Liver (tissue), 9 donors: ENCODE measurements around the gene PRDM10. TPM values are rescaled to one million over a fixed set of nuclear protein-coding genes. Genes with fewer than 3 reads are reported as not detected.

ENCODE experiments used
- DNase-seq: peaks from one replicate; pipeline ENCODE4 v3.0.0-alpha.2; 2017; ENCODE audit warnings: low spot score
- H3K27ac ChIP-seq, 2 donors: one replicate each; pipeline ENCODE4 v1.7.0; 2013; ENCODE audit warnings: inconsistent platforms in 2 of 2, low read length in 2 of 2, control low read depth in 1 of 2, low read depth in 1 of 2, mild to moderate bottlenecking in 1 of 2
- H3K27me3 ChIP-seq, 4 donors: one replicate each; pipeline versions ENCODE4 v1.6.1 to v1.7.0; 2013; ENCODE audit warnings: low read length in 3 of 4, inconsistent platforms in 1 of 4, mild to moderate bottlenecking in 1 of 4, moderate library complexity in 1 of 4; ENCODE audit not compliant: control insufficient read depth in 4 of 4, insufficient read depth in 4 of 4
- H3K36me3 ChIP-seq, 4 donors: one replicate each; pipeline versions ENCODE4 v1.6.1 to v1.7.0; 2013; ENCODE audit warnings: low read length in 3 of 4, mild to moderate bottlenecking in 3 of 4, low read depth in 1 of 4, moderate library complexity in 1 of 4; ENCODE audit not compliant: control insufficient read depth in 4 of 4, insufficient read depth in 3 of 4
- H3K4me1 ChIP-seq, 4 donors: one replicate each; pipeline versions ENCODE4 v1.6.1 to v1.7.0; 2013; ENCODE audit warnings: low read length in 3 of 4, mild to moderate bottlenecking in 3 of 4, moderate library complexity in 1 of 4; ENCODE audit not compliant: control insufficient read depth in 4 of 4, insufficient read depth in 4 of 4
- H3K4me3 ChIP-seq, 3 donors: one replicate each; pipeline versions ENCODE4 v1.6.1 to v1.7.0; 2013; ENCODE audit warnings: low read length in 3 of 3, control low read depth in 1 of 3, low read depth in 1 of 3, mild to moderate bottlenecking in 1 of 3
- H3K9ac ChIP-seq, 2 donors: one replicate each; pipeline ENCODE4 v1.7.0; 2013; ENCODE audit warnings: low read length in 2 of 2, mild to moderate bottlenecking in 2 of 2, moderate library complexity in 2 of 2, control low read depth in 1 of 2, low read depth in 1 of 2
- H3K9me3 ChIP-seq, 4 donors: one replicate each; pipeline versions ENCODE4 v1.6.1 to v1.7.0; 2013; ENCODE audit warnings: low read length in 3 of 4; ENCODE audit not compliant: control insufficient read depth in 4 of 4
- CTCF ChIP-seq: fragments of 150-350 bp; IDR thresholded peaks from 2 replicates; pipeline ENCODE4 v1.5.1; 2017; ENCODE audit warnings: improper control_type of control experiment, low read depth, low read length; ENCODE audit not compliant: missing input control
- EGR1 ChIP-seq, 2 donors: IDR thresholded peaks; 2 replicates each; pipeline ENCODE4 v1.6.1; 2016 to 2018; ENCODE audit warnings: antibody characterized with exemption in 2 of 2, low read depth in 2 of 2
- FOXA1 ChIP-seq: IDR thresholded peaks from 2 replicates; pipeline ENCODE4 v1.6.1; 2016; ENCODE audit warnings: antibody characterized with exemption
- FOXA2 ChIP-seq: IDR thresholded peaks from 2 replicates; pipeline ENCODE4 v1.6.1; 2016; ENCODE audit warnings: antibody characterized with exemption
- GABPA ChIP-seq, 2 donors: IDR thresholded peaks in 1 of 2; conservative IDR thresholded peaks in 1 of 2; 2 replicates each; pipeline ENCODE4 v1.6.1; 2016; ENCODE audit warnings: antibody characterized with exemption in 2 of 2, mild to moderate bottlenecking in 1 of 2, moderate library complexity in 1 of 2
- HNF4A ChIP-seq, 2 donors: conservative IDR thresholded peaks; 2 replicates each; pipeline ENCODE4 v1.6.1; 2016; ENCODE audit warnings: antibody characterized with exemption in 2 of 2, mild to moderate bottlenecking in 2 of 2
- HNF4G ChIP-seq: IDR thresholded peaks from 2 replicates; pipeline ENCODE4 v1.6.1; 2016; ENCODE audit warnings: antibody characterized with exemption
- JUND ChIP-seq, 2 donors: IDR thresholded peaks; 2 replicates each; pipeline ENCODE4 v1.6.1; 2016; ENCODE audit warnings: antibody characterized with exemption in 2 of 2
- NR2F2 ChIP-seq: IDR thresholded peaks from 2 replicates; pipeline ENCODE4 v1.6.1; 2016; ENCODE audit warnings: antibody characterized with exemption
- RAD21 ChIP-seq, 2 donors: IDR thresholded peaks; 2 replicates each; pipeline ENCODE4 v1.6.1; 2016; ENCODE audit warnings: antibody characterized with exemption in 2 of 2, mild to moderate bottlenecking in 2 of 2
- RXRA ChIP-seq, 2 donors: IDR thresholded peaks; 2 replicates each; pipeline ENCODE4 v1.6.1; 2017 to 2018; ENCODE audit warnings: antibody characterized with exemption in 2 of 2, mild to moderate bottlenecking in 1 of 2
- SP1 ChIP-seq: IDR thresholded peaks from 2 replicates; pipeline ENCODE4 v1.6.1; 2018; ENCODE audit warnings: antibody characterized with exemption, mild to moderate bottlenecking
- TAF1 ChIP-seq: conservative IDR thresholded peaks from 2 replicates; pipeline ENCODE4 v1.6.1; 2016; ENCODE audit warnings: antibody characterized with exemption, mild to moderate bottlenecking
- YY1 ChIP-seq: IDR thresholded peaks from 2 replicates; pipeline ENCODE4 v1.6.1; 2016; ENCODE audit warnings: antibody characterized with exemption, mild to moderate bottlenecking
- WGBS: extraction: QIAGEN DNeasy Blood & Tissue Kit; methylation state at CpG from one replicate; pipeline ENCODE4 v1.1.7; 2013; 5-methylcytosine and 5-hydroxymethylcytosine counted together
- polyA plus RNA-seq, 2 donors: library from polyadenylated mRNA; stranded (reverse) in 1 of 2; unstranded in 1 of 2; fragments of 200-250 nt in 1 of 2; fragments of >200 nt in 1 of 2; fragmentation: Nextera tagmentation in 1 of 2; extraction: Ambion mirVana in 1 of 2; gene quantifications; one replicate each; pipeline versions ENCODE4 v1.2.1 to v1.2.3, GENCODE V29; 2013 to 2015
- total RNA-seq, 2 donors: library from RNA; depleted of rRNA; stranded (reverse); fragments of >200 nt; gene quantifications; one replicate each; pipeline ENCODE4 v1.2.3, GENCODE V29; 2014
- TF ChIP-seq, protein P1 (sequence below): IDR thresholded peaks from 2 replicates; pipeline ENCODE4 v1.6.1; 2016; ENCODE audit warnings: antibody characterized with exemption
- TF ChIP-seq, protein P2 (sequence below): IDR thresholded peaks from 2 replicates; pipeline ENCODE4 v1.6.1; 2016; ENCODE audit warnings: antibody characterized with exemption
- TF ChIP-seq, protein P3 (sequence below): IDR thresholded peaks from 2 replicates; pipeline ENCODE4 v1.6.1; 2016; ENCODE audit warnings: antibody characterized with exemption, mild to moderate bottlenecking
- TF ChIP-seq, protein P4 (sequence below): IDR thresholded peaks from 2 replicates; pipeline ENCODE4 v1.6.1; 2016; ENCODE audit warnings: antibody characterized with exemption
- donor health status: healthy.
- donor health status: healthy.
- donor health status: healthy.
- donor health status: healthy.
- donor health status: healthy.

The PRDM10 gene
- total and polyA plus RNA-seq, 4 donors = 1.4 to 7.2 (median 3.9) TPM

DNA sequence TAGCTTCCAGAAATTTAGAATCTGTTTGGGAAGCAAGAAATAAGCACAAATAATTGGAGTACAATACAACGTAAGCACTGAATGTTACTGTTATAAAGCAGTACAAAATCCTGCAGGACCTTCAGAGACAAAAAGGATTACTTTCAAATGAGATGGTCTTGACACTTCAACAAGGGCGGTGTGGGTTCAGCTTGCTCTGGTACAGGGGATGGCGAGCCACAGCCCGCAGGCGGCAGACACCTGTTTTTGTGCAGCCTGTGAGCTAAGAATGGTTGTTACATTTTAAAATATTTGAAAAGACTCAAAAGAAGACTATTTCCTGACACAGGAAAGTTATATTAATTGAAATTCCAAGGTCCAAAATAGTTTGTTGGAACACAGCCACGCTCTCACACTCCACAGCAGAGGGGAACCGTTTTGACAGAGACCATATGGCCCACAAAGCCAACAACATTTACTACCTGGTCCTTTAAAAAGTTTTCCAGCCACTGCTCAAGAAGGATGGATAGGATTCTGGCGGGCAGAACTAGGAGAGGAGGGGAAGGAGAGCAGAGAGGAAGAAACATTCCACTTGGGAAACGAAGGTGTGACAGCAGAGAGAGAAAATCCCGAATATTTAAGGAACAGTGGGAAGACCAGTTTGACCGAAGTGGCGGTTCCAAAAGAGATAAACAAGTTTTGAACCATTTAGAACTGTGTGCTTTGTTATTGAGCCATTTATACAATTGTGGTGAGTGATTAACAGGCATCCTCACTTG, 6.3 kb downstream of the PRDM10 start:
- 68% methylated on average over 12 of the region's 12 CpGs for WGBS
- TF ChIP-seq, protein P1, sequence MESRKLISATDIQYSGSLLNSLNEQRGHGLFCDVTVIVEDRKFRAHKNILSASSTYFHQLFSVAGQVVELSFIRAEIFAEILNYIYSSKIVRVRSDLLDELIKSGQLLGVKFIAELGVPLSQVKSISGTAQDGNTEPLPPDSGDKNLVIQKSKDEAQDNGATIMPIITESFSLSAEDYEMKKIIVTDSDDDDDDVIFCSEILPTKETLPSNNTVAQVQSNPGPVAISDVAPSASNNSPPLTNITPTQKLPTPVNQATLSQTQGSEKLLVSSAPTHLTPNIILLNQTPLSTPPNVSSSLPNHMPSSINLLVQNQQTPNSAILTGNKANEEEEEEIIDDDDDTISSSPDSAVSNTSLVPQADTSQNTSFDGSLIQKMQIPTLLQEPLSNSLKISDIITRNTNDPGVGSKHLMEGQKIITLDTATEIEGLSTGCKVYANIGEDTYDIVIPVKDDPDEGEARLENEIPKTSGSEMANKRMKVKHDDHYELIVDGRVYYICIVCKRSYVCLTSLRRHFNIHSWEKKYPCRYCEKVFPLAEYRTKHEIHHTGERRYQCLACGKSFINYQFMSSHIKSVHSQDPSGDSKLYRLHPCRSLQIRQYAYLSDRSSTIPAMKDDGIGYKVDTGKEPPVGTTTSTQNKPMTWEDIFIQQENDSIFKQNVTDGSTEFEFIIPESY = no peak
- TF ChIP-seq, protein P2, sequence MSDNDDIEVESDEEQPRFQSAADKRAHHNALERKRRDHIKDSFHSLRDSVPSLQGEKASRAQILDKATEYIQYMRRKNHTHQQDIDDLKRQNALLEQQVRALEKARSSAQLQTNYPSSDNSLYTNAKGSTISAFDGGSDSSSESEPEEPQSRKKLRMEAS = no peak
- no peak for TF ChIP-seq EGR1 (IDR thresholded peaks at IDR 0.05; ENCODE audit: low read depth in 2 of 2)
- no peak for TF ChIP-seq GABPA (IDR thresholded peaks at IDR 0.05 in 1 of 2, conservative IDR thresholded peaks at IDR 0.05 in 1 of 2)
- TF ChIP-seq TAF1 = no peak
- no peak for TF ChIP-seq RXRA (IDR thresholded peaks at IDR 0.05)
- TF ChIP-seq HNF4G = no peak
- Histone ChIP-seq H3K9me3 (no peaks in the 10 kb centered on the region), H3K27me3 (no peaks in the 10 kb centered on the region), H3K36me3 (no peaks in the 10 kb centered on the region), H3K4me1 (peaks cover 14 to 59% (median 42%) of the 10 kb centered on the region in 4 donors), H3K27ac (peak overlapping the region; percentile 62 to 65), H3K9ac (peak overlapping the region in 1 of 2 donors; percentile 14), H3K4me3 (no peak overlapping the region)
- DNase-seq = no peak

- Histone ChIP-seq H3K4me1 (peaks cover 13 to 48% (median 34%) of the 10 kb centered on the region in 4 donors), H3K9me3 (no peaks in the 10 kb centered on the region), H3K9ac (no peak overlapping the region), H3K4me3 (no peak overlapping the region), H3K27ac (peak overlapping the region; percentile 62 to 65), H3K36me3 (no peaks in the 10 kb centered on the region), H3K27me3 (no peaks in the 10 kb centered on the region)
- WGBS = 38% methylated on average over 4 of the region's 4 CpGs
- no peak for TF ChIP-seq CTCF
- TF ChIP-seq RXRA (IDR thresholded peaks at IDR 0.05) = peak; percentile 16 to 74
- no peak for TF ChIP-seq SP1
- no peak for TF ChIP-seq TAF1
- peak; percentile 68 for TF ChIP-seq FOXA2
- TF ChIP-seq GABPA (IDR thresholded peaks at IDR 0.05 in 1 of 2, conservative IDR thresholded peaks at IDR 0.05 in 1 of 2) = no peak
- peak; percentile 32 for TF ChIP-seq NR2F2
- TF ChIP-seq, protein P3, sequence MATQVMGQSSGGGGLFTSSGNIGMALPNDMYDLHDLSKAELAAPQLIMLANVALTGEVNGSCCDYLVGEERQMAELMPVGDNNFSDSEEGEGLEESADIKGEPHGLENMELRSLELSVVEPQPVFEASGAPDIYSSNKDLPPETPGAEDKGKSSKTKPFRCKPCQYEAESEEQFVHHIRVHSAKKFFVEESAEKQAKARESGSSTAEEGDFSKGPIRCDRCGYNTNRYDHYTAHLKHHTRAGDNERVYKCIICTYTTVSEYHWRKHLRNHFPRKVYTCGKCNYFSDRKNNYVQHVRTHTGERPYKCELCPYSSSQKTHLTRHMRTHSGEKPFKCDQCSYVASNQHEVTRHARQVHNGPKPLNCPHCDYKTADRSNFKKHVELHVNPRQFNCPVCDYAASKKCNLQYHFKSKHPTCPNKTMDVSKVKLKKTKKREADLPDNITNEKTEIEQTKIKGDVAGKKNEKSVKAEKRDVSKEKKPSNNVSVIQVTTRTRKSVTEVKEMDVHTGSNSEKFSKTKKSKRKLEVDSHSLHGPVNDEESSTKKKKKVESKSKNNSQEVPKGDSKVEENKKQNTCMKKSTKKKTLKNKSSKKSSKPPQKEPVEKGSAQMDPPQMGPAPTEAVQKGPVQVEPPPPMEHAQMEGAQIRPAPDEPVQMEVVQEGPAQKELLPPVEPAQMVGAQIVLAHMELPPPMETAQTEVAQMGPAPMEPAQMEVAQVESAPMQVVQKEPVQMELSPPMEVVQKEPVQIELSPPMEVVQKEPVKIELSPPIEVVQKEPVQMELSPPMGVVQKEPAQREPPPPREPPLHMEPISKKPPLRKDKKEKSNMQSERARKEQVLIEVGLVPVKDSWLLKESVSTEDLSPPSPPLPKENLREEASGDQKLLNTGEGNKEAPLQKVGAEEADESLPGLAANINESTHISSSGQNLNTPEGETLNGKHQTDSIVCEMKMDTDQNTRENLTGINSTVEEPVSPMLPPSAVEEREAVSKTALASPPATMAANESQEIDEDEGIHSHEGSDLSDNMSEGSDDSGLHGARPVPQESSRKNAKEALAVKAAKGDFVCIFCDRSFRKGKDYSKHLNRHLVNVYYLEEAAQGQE = no peak
- TF ChIP-seq HNF4G = no peak
- TF ChIP-seq YY1 = no peak
- TF ChIP-seq EGR1 (IDR thresholded peaks at IDR 0.05; ENCODE audit: low read depth in 2 of 2) = no peak
- peak in 1 of 2 donors; percentile 16 for TF ChIP-seq JUND (IDR thresholded peaks at IDR 0.05)
- TF ChIP-seq, protein P4, sequence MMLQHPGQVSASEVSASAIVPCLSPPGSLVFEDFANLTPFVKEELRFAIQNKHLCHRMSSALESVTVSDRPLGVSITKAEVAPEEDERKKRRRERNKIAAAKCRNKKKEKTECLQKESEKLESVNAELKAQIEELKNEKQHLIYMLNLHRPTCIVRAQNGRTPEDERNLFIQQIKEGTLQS = no peak
- no peak for TF ChIP-seq FOXA1
- peak in 1 of 2 donors; percentile 5 for TF ChIP-seq RAD21 (IDR thresholded peaks at IDR 0.05)
- TF ChIP-seq HNF4A (conservative IDR thresholded peaks at IDR 0.05) = peak; percentile 25 to 54
- TF ChIP-seq, protein P2 = no peak
- TF ChIP-seq, protein P1 = no peak
- DNase-seq = no peak
Measured at GRCh38 chr11:129995163-129995562, 7.5 kb downstream of the PRDM10 start.
